Measurements from ENCODE around the gene SOX12. TPM values are rescaled to one million over a fixed set of nuclear protein-coding genes. Genes with fewer than 3 reads are reported as not detected.
A peak's percentile ranks its signal among the peaks of the same experiment; 100 is the strongest.

The SOX12 gene
- total RNA-seq, 4 donors from 2014 or later: 2.4 to 21.9 (median 7.4) TPM

DNA sequence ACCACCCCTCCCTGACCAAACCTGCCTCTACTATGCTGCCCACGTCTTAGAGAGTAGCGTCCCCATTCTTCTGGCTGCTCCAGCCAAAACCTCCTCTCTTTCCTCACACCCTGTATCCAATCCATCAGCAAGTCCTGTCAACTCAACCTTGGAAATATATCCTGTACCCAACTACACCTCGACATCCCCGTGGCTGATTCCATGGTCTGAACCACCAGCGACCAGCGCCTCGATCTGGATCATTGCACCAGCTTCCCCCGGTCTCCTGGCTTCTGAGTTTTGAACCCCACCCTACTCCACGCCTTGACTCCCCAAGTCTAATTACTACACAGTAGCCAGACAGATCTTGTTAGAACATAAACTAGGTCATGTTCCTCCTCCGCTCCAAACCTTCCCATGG, 31.4 kb downstream of the SOX12 start:
- no peak for DNase-seq
- no peaks in the 10 kb centered on the region for H3K4me1 ChIP-seq
- no peaks in the 10 kb centered on the region for H3K27me3 ChIP-seq
- no peak overlapping the region for H3K4me3 ChIP-seq
- intact Hi-C loops (cut with DNase I; ENCODE audit: low total_unique reads): loop anchor here (10.0 kb wide), 1 partner anchor 378 kb away; no protein-coding TSS in a partner anchor
- H3K27ac ChIP-seq: no peak overlapping the region
- no peak for TF ChIP-seq POLR2A (IDR thresholded peaks at IDR 0.05)
- TF ChIP-seq, protein P1, sequence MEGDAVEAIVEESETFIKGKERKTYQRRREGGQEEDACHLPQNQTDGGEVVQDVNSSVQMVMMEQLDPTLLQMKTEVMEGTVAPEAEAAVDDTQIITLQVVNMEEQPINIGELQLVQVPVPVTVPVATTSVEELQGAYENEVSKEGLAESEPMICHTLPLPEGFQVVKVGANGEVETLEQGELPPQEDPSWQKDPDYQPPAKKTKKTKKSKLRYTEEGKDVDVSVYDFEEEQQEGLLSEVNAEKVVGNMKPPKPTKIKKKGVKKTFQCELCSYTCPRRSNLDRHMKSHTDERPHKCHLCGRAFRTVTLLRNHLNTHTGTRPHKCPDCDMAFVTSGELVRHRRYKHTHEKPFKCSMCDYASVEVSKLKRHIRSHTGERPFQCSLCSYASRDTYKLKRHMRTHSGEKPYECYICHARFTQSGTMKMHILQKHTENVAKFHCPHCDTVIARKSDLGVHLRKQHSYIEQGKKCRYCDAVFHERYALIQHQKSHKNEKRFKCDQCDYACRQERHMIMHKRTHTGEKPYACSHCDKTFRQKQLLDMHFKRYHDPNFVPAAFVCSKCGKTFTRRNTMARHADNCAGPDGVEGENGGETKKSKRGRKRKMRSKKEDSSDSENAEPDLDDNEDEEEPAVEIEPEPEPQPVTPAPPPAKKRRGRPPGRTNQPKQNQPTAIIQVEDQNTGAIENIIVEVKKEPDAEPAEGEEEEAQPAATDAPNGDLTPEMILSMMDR (IDR thresholded peaks at IDR 0.05): no peak
- H3K36me3 ChIP-seq: no peaks in the 10 kb centered on the region
- no peaks in the 10 kb centered on the region for H3K9me3 ChIP-seq

DNA sequence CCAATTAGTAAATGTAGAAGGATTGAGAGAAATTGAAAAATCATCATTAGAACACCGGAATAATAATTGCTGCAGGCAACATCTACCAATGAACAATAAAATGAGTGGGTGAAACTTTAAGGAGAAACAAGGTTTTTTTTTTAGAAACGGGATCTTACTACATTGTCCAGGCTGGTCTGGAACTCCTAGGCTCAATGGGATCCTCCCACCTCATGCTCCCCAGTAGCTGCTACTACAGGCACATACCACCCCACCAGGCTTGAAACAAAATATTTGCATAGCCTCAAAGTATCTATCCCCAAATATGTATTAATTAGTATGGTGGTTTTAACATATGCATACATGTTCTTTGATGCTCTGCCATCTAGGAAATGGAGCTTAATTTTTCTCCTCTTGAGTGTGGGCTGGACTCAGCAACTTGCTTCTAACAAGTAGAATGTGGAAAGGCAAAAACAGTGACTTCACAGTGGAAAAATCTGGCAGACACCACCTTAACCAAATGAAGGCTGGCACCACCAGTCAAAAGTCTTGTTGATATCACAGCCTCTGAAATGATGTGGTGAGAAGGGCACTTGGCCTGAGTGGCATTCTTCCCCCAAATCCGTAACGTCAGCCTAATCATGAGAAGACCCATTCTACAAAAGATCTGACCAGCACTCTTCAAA, 33.7 kb downstream of the SOX12 start:
- intact Hi-C loops (cut with DNase I; ENCODE audit: low total_unique reads): loop anchor here (10.0 kb wide), 1 partner anchor 376 kb away; no protein-coding TSS in a partner anchor
- TF ChIP-seq POLR2A (IDR thresholded peaks at IDR 0.05): no peak
- TF ChIP-seq, protein P1 (IDR thresholded peaks at IDR 0.05): no peak
- Histone ChIP-seq H3K4me1 (no peaks in the 10 kb centered on the region), H3K36me3 (no peaks in the 10 kb centered on the region), H3K9me3 (no peaks in the 10 kb centered on the region), H3K27me3 (no peaks in the 10 kb centered on the region), H3K4me3 (no peak overlapping the region), H3K27ac (no peak overlapping the region)
- DNase-seq: no peak

DNA sequence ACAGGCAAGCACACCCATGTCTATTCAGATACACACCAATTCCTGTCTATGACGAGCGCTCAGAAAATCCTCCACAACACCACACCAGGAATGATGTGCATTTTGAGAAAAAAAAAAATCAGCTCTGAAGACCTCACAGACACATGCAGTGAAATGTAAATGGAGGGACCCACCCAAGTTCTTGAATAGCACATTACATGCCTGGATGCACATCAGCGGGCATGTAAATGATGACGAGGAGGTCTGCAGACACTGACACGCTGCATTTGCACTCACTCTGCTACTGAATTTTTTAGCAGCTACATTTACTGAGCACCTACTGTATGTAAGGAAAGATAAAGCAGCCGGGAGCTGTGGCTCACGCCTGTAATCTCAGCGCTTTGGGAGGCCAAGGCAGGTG, 36.2 kb downstream of the SOX12 start:
- intact Hi-C loops (cut with DNase I; ENCODE audit: low total_unique reads): no loop called here
- no peak overlapping the region for H3K4me3 ChIP-seq
- no peak for DNase-seq
- H3K36me3 ChIP-seq: no peaks in the 10 kb centered on the region
- H3K27me3 ChIP-seq: no peaks in the 10 kb centered on the region
- no peaks in the 10 kb centered on the region for H3K4me1 ChIP-seq
- TF ChIP-seq, protein P1 (IDR thresholded peaks at IDR 0.05): no peak
- no peak for TF ChIP-seq POLR2A (IDR thresholded peaks at IDR 0.05)
- no peaks in the 10 kb centered on the region for H3K9me3 ChIP-seq
- H3K27ac ChIP-seq: no peak overlapping the region

DNA sequence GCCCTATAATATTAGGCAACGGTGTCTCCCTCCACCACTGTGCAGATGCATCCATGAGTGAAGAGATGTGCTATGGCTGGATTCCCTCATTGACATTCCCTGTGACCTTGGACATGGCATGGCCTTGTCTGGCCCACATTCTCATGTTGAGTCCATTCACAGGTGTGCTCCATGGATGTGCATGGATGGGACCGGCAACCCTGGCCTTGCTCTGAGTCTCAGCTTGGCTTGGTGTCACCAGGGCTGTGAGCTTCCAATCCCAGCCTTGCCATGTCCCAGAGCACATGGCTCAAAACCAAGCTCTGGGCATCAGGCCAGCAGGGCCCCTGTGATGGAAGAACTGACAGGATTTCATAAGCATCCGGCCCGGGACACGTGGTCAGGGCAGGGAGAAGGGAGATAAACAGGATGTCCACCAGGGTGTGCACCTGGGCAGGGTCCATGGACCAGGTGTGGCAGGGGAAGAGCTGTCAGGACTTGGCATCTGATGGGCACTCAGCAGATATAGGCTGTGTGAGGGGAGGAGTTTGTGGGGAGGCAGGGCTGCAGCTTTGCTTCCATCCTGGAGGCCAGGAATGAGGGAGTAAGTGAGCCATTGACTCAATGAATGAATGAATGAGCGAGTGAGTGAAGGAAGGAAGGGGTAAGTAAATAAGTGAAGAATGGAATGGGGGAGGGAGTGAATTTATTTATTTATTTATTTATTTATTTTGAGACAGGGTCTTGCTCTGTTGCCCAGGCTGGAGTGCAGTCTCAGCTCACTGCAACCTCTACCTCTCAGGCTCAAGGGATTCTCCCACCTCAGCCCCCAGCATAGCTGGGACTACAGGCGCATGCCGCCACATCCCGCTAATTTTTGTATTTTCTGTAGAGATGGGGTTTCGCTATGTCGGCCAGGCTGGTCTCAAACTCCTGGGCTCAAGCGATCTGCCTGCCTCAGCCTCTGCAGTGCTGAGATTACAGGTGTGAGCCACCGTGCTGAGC, 37.2 kb downstream of the SOX12 start:
- H3K4me1 ChIP-seq: no peaks in the 10 kb centered on the region
- TF ChIP-seq, protein P1 (IDR thresholded peaks at IDR 0.05): peak in 1 of 4 experiments; percentile 19
- no peak for TF ChIP-seq POLR2A (IDR thresholded peaks at IDR 0.05)
- no peaks in the 10 kb centered on the region for H3K36me3 ChIP-seq
- intact Hi-C loops (cut with DNase I; ENCODE audit: low total_unique reads): no loop called here
- H3K27me3 ChIP-seq: no peaks in the 10 kb centered on the region
- no peak overlapping the region for H3K4me3 ChIP-seq
- DNase-seq: peak; percentile 43 to 66
- H3K9me3 ChIP-seq: no peaks in the 10 kb centered on the region
- no peak overlapping the region for H3K27ac ChIP-seq

Measured in uterus (tissue), 4 donors.